ENCODE measurements around the gene PHF21B.

DNA sequence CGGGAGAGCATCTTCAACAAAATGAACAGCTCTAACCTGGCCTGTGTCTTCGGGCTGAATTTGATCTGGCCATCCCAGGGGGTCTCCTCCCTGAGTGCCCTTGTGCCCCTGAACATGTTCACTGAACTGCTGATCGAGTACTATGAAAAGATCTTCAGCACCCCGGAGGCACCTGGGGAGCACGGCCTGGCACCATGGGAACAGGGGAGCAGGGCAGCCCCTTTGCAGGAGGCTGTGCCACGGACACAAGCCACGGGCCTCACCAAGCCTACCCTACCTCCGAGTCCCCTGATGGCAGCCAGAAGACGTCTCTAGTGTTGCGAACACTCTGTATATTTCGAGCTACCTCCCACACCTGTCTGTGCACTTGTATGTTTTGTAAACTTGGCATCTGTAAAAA lies 147.5 kb downstream of the PHF21B start:
- no peak for TF ChIP-seq POLR2A (IDR thresholded peaks at IDR 0.05; ENCODE audit: low read depth)
- TF ChIP-seq POLR2AphosphoS5 (IDR thresholded peaks at IDR 0.05), result no peak
- TF ChIP-seq, protein P1, sequence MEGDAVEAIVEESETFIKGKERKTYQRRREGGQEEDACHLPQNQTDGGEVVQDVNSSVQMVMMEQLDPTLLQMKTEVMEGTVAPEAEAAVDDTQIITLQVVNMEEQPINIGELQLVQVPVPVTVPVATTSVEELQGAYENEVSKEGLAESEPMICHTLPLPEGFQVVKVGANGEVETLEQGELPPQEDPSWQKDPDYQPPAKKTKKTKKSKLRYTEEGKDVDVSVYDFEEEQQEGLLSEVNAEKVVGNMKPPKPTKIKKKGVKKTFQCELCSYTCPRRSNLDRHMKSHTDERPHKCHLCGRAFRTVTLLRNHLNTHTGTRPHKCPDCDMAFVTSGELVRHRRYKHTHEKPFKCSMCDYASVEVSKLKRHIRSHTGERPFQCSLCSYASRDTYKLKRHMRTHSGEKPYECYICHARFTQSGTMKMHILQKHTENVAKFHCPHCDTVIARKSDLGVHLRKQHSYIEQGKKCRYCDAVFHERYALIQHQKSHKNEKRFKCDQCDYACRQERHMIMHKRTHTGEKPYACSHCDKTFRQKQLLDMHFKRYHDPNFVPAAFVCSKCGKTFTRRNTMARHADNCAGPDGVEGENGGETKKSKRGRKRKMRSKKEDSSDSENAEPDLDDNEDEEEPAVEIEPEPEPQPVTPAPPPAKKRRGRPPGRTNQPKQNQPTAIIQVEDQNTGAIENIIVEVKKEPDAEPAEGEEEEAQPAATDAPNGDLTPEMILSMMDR (IDR thresholded peaks at IDR 0.05), result no peak

All from esophagus muscularis mucosa (tissue), 3 donors.